Measurements from ENCODE around the gene CFAP91.

The CFAP91 gene

GRCh38 chr3:119743921-119744320 is 41.1 kb downstream of the CFAP91 start:
- no peak for DNase-seq (ENCODE audit: low spot score)

GRCh38 chr3:119745942-119746341 is 43.1 kb downstream of the CFAP91 start:
- DNase-seq (ENCODE audit: low spot score), result no peak

- no peak for DNase-seq (ENCODE audit: low spot score)
These were observed 43.6 kb downstream of the CFAP91 start for GRCh38 chr3:119746423-119746822.

- DNase-seq (ENCODE audit: low spot score), result no peak
These were observed 44.5 kb downstream of the CFAP91 start for GRCh38 chr3:119747357-119747756.

GRCh38 chr3:119748991-119749390 is 46.2 kb downstream of the CFAP91 start:
- no peak for DNase-seq (ENCODE audit: low spot score)

- DNase-seq (ENCODE audit: low spot score), result no peak
These were observed 48.6 kb downstream of the CFAP91 start for GRCh38 chr3:119751423-119751822.

Measured in germinal center (tissue), 1 donor.